GM12875 (cell line): ENCODE results near the gene KIAA0232.
"Not testable (repeated sequence)": the region's sequence is repeated elsewhere in the genome, so short reads cannot be mapped to it uniquely, and the experiment has no call there.

Experiments used
- H3K4me3 ChIP-seq: one replicate; pipeline ENCODE4 v1.5.1; 2011; ENCODE audit warnings: low read depth, low read length, control low read depth
- CTCF ChIP-seq: IDR thresholded peaks from 2 replicates; pipeline ENCODE4 v1.5.1; 2011; ENCODE audit warnings: low read depth, mild to moderate bottlenecking, control low read depth, inconsistent platforms, low read length, moderate library complexity, borderline replicate concordance; ENCODE audit not compliant: insufficient read depth

KIAA0232 gene

DNA sequence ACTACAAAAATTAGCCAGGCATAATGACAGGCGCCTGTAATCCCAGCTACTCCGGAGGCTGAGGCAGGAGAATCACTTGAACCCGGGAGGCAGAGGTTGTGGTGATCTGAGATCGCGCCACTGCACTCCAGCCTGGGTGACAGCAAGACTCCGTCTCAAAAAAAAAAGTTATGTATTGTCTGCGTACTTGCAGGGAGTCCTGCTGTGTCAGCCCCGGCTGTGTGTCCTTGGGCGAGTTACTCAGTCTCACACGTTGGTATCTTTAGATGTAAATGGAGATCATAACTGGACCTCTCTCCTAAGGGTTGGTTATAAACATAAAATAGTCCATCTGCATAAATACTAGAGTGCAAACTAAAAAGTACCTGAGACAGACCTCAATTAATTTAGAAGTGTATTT lies 104.4 kb downstream of the KIAA0232 start:
- no peak overlapping the region for H3K4me3 ChIP-seq
- TF ChIP-seq CTCF = no peak

DNA sequence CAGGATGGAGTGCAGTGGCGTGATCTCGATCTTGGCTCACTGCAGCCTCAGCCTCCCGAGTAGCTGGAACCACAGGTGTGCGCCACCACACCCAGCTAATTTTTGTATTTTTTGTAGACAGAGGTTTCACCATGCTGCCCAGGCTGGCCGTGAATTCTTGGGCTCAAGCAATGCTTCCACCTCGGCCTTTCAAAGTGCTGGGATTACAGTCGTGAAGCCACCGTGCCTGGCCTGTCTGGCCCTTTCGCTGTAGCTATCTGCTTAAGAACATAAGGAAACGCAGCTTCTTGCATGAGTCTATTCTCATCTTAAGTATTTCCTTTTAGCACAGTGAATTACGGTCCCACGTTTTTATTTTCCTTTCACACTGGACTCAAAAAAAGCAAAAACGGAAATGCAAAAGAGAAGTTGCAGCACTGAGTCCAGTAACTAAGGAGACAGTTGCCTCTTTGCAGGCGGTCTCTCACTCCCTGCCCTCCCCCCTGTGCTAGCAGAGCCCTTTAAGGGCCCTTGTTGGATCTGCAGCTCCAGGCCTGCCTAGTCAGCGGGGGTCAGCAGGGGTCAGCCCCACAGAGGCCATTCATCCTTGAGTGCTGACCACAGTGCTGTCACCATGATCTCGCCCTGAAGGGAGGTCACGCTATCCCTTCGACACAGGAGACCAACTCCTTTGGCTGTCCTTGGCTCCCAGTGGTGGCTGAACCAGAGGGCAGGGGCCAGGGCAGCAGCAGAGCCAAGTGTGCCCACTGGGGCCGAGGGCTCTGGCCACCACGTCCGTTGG lies 105.3 kb downstream of the KIAA0232 start:
- H3K4me3 ChIP-seq = no peak overlapping the region
- no peak for TF ChIP-seq CTCF

GRCh38 chr4:6888506-6889071 lies 106.1 kb downstream of the KIAA0232 start:
- no peak for TF ChIP-seq CTCF
- no peak overlapping the region for H3K4me3 ChIP-seq

- no peak for TF ChIP-seq CTCF
- no peak overlapping the region for H3K4me3 ChIP-seq
These were observed 106.7 kb downstream of the KIAA0232 start for GRCh38 chr4:6889101-6889735.

- no peak overlapping the region for H3K4me3 ChIP-seq
- TF ChIP-seq CTCF = no peak
These were observed 107.3 kb downstream of the KIAA0232 start for GRCh38 chr4:6889736-6890324.

- TF ChIP-seq CTCF = no peak
- H3K4me3 ChIP-seq = no peak overlapping the region
These were observed 107.8 kb downstream of the KIAA0232 start for GRCh38 chr4:6890358-6890757.

GRCh38 chr4:6890971-6891370 lies 108.4 kb downstream of the KIAA0232 start:
- not testable (repeated sequence) for H3K4me3 ChIP-seq
